PFSK-1 (cell line): Measurements from ENCODE around the gene CHPT1.

Experiments used
- FOXP2 ChIP-seq: optimal IDR thresholded peaks from 2 replicates; pipeline ENCODE3; 2011; ENCODE audit warnings: borderline replicate concordance, control low read depth, inconsistent platforms; ENCODE audit not compliant: insufficient read depth; ENCODE audit errors: extremely low read length, extremely low read depth
- POLR2AphosphoS5 ChIP-seq: IDR thresholded peaks from 2 replicates; pipeline ENCODE4 v1.6.1; 2012; ENCODE audit warnings: low read depth, mild to moderate bottlenecking, control low read depth, low read length, moderate library complexity
- REST ChIP-seq, 2 experiments: IDR thresholded peaks; 2 replicates each; pipeline versions ENCODE4 v1.6.1 to v1.8.0; 2011 to 2012; ENCODE audit warnings: low read depth in 2 of 2, low read length in 2 of 2, control low read depth in 1 of 2, inconsistent platforms in 1 of 2, mild to moderate bottlenecking in 1 of 2, moderate library complexity in 1 of 2; ENCODE audit not compliant: insufficient read depth in 1 of 2
- SIN3A ChIP-seq: IDR thresholded peaks from 2 replicates; pipeline ENCODE4 v1.6.1; 2012; ENCODE audit warnings: mild to moderate bottlenecking, low read length, moderate library complexity, borderline replicate concordance; ENCODE audit not compliant: insufficient read depth
- TAF1 ChIP-seq: IDR thresholded peaks from 2 replicates; pipeline ENCODE4 v1.6.1; 2012; ENCODE audit warnings: low read length, control low read depth, borderline replicate concordance; ENCODE audit not compliant: insufficient read depth

The CHPT1 gene

GRCh38 chr12:101743724-101744472 lies 46.5 kb downstream of the CHPT1 start:
- TF ChIP-seq POLR2AphosphoS5 (no peak), REST (IDR thresholded peaks at IDR 0.05; ENCODE audit: insufficient read depth in 1 of 2, low read depth in 2 of 2, low read length in 2 of 2) (no peak), FOXP2 (no peak), SIN3A (no peak), TAF1 (no peak)

GRCh38 chr12:101745481-101745880 lies 48.0 kb downstream of the CHPT1 start:
- TF ChIP-seq FOXP2 (no peak), SIN3A (no peak), POLR2AphosphoS5 (no peak), REST (IDR thresholded peaks at IDR 0.05; ENCODE audit: insufficient read depth in 1 of 2, low read depth in 2 of 2, low read length in 2 of 2) (no peak), TAF1 (no peak)

- TF ChIP-seq TAF1 (no peak), REST (IDR thresholded peaks at IDR 0.05; ENCODE audit: insufficient read depth in 1 of 2, low read depth in 2 of 2, low read length in 2 of 2) (no peak), POLR2AphosphoS5 (no peak), FOXP2 (no peak), SIN3A (no peak)
Measured at GRCh38 chr12:101746196-101746595, 48.8 kb downstream of the CHPT1 start.

GRCh38 chr12:101746661-101747060 lies 49.2 kb downstream of the CHPT1 start:
- TF ChIP-seq SIN3A (no peak), FOXP2 (no peak), TAF1 (no peak), POLR2AphosphoS5 (no peak), REST (IDR thresholded peaks at IDR 0.05; ENCODE audit: insufficient read depth in 1 of 2, low read depth in 2 of 2, low read length in 2 of 2) (no peak)

- TF ChIP-seq FOXP2 (no peak), REST (IDR thresholded peaks at IDR 0.05; ENCODE audit: insufficient read depth in 1 of 2, low read depth in 2 of 2, low read length in 2 of 2) (no peak), SIN3A (no peak), TAF1 (no peak), POLR2AphosphoS5 (no peak)
Measured at GRCh38 chr12:101747697-101748096, 50.3 kb downstream of the CHPT1 start.
